HEK293 (cell line): Measurements from ENCODE around the gene SELENOT.

Experiments
- CTCF ChIA-PET: fragments of 350-600 bp; formaldehyde crosslinking; extraction: SDS; loops from one replicate; lab custom pipeline; 2021; ENCODE audit warnings: antibody characterized with exemption; lab: Yijun Ruan, JAX
- POLR2A ChIA-PET: fragments of 300-600 bp; formaldehyde crosslinking; extraction: SDS; loops from one replicate; lab custom pipeline; 2020; ENCODE audit warnings: antibody characterized with exemption, inconsistent platforms; lab: Yijun Ruan, JAX
- H3K27ac ChIP-seq: fragments of 200-500 bp; sonication (Bioruptor generic); 2 replicates; pipeline ENCODE4 v1.5.1; 2014; ENCODE audit warnings: low read depth, low read length, control low read depth, inconsistent platforms; ENCODE audit errors: extremely low read depth
- H3K36me3 ChIP-seq, 2 experiments: fragments of 200-500 bp in 1 of 2; sonication (Bioruptor generic) in 1 of 2; 1 replicate in 1 of 2; 2 replicates in 1 of 2; pipeline ENCODE4 v1.5.1; 2014 to 2017; ENCODE audit warnings: inconsistent platforms in 2 of 2, low read length in 2 of 2; ENCODE audit not compliant: control insufficient read depth in 2 of 2, insufficient read depth in 1 of 2
- H3K4me1 ChIP-seq: fragments of 200-500 bp; sonication (Bioruptor generic); 2 replicates; pipeline ENCODE4 v1.5.1; 2014; ENCODE audit warnings: mild to moderate bottlenecking, low read length, inconsistent platforms; ENCODE audit not compliant: control insufficient read depth, insufficient read depth
- H3K4me3 ChIP-seq: 2 replicates; pipeline ENCODE4 v1.5.1; 2011; ENCODE audit warnings: low read depth, mild to moderate bottlenecking, control low read depth, low read length, moderate library complexity
- H3K9me3 ChIP-seq: fragments of 200-500 bp; sonication (Bioruptor generic); 2 replicates; pipeline ENCODE4 v1.5.1; 2014; ENCODE audit warnings: low read depth, low read length, inconsistent platforms; ENCODE audit not compliant: control insufficient read depth, insufficient read depth
- GFI1B ChIP-seq: fragments of 450-650 bp; formaldehyde crosslinking; IDR thresholded peaks from 2 replicates; pipeline ENCODE4 v1.5.1; 2016; ENCODE audit warnings: missing biosample characterization, missing genetic modification characterization
- KLF8 ChIP-seq: fragments of 450-650 bp; formaldehyde crosslinking; IDR thresholded peaks from 2 replicates; pipeline ENCODE4 v1.5.1; 2016; ENCODE audit warnings: missing biosample characterization, missing genetic modification characterization
- MZF1 ChIP-seq: fragments of 450-650 bp; formaldehyde crosslinking; IDR thresholded peaks from 2 replicates; pipeline ENCODE4 v1.5.1; 2017; ENCODE audit warnings: missing biosample characterization, missing genetic modification characterization, borderline replicate concordance
- OSR2 ChIP-seq: fragments of 450-650 bp; formaldehyde crosslinking; IDR thresholded peaks from 2 replicates; pipeline ENCODE4 v1.5.1; 2016; ENCODE audit warnings: missing biosample characterization, missing genetic modification characterization
- RBAK ChIP-seq: fragments of 450-650 bp; formaldehyde crosslinking; IDR thresholded peaks from 2 replicates; pipeline ENCODE4 v1.5.1; 2016; ENCODE audit warnings: missing biosample characterization, missing genetic modification characterization
- SALL2 ChIP-seq: fragments of 450-650 bp; formaldehyde crosslinking; IDR thresholded peaks from 2 replicates; pipeline ENCODE4 v1.5.0; 2017; ENCODE audit warnings: missing biosample characterization, mild to moderate bottlenecking, missing genetic modification characterization, borderline replicate concordance
- TCF7L2 ChIP-seq: IDR thresholded peaks from 2 replicates; pipeline ENCODE4 v1.6.1; 2011; ENCODE audit warnings: low read depth, mild to moderate bottlenecking, inconsistent platforms, low read length, moderate library complexity, borderline replicate concordance
- ZBTB17 ChIP-seq: fragments of 450-650 bp; formaldehyde crosslinking; IDR thresholded peaks from 2 replicates; pipeline ENCODE4 v1.5.1; 2016; ENCODE audit warnings: missing biosample characterization, missing genetic modification characterization
- ZFP3 ChIP-seq: fragments of 450-650 bp; formaldehyde crosslinking; IDR thresholded peaks from 2 replicates; pipeline ENCODE4 v1.5.1; 2016; ENCODE audit warnings: low read depth, missing biosample characterization, missing genetic modification characterization
- ZNF132 ChIP-seq: fragments of 450-650 bp; formaldehyde crosslinking; IDR thresholded peaks from 2 replicates; pipeline ENCODE4 v1.5.1; 2017; ENCODE audit warnings: missing biosample characterization, missing genetic modification characterization, borderline replicate concordance
- ZNF140 ChIP-seq: fragments of 450-650 bp; formaldehyde crosslinking; IDR thresholded peaks from 2 replicates; pipeline ENCODE4 v1.5.1; 2016; ENCODE audit warnings: missing biosample characterization, missing genetic modification characterization
- ZNF169 ChIP-seq: fragments of 450-650 bp; formaldehyde crosslinking; IDR thresholded peaks from 2 replicates; pipeline ENCODE4 v1.5.1; 2016; ENCODE audit warnings: missing biosample characterization, missing genetic modification characterization
- ZNF19 ChIP-seq: fragments of 450-650 bp; formaldehyde crosslinking; IDR thresholded peaks from 2 replicates; pipeline ENCODE4; 2016; ENCODE audit warnings: missing biosample characterization, missing genetic modification characterization, low read depth
- ZNF239 ChIP-seq: fragments of 450-650 bp; formaldehyde crosslinking; IDR thresholded peaks from 2 replicates; pipeline ENCODE4 v1.5.1; 2016; ENCODE audit warnings: missing biosample characterization, missing genetic modification characterization
- ZNF266 ChIP-seq: fragments of 450-650 bp; formaldehyde crosslinking; IDR thresholded peaks from 2 replicates; pipeline ENCODE4 v1.5.1; 2016; ENCODE audit warnings: missing biosample characterization, missing genetic modification characterization, low read depth
- ZNF350 ChIP-seq: fragments of 450-650 bp; formaldehyde crosslinking; IDR thresholded peaks from 2 replicates; pipeline ENCODE4 v1.5.0; 2017; ENCODE audit warnings: missing biosample characterization, mild to moderate bottlenecking, missing genetic modification characterization
- ZNF366 ChIP-seq: fragments of 450-650 bp; formaldehyde crosslinking; conservative IDR thresholded peaks from 2 replicates; pipeline ENCODE4 v1.5.1; 2016; ENCODE audit warnings: missing biosample characterization, missing genetic modification characterization
- ZNF416 ChIP-seq: fragments of 450-650 bp; formaldehyde crosslinking; IDR thresholded peaks from 2 replicates; pipeline ENCODE4 v1.5.1; 2016; ENCODE audit warnings: missing biosample characterization, missing genetic modification characterization
- ZNF555 ChIP-seq: fragments of 450-650 bp; formaldehyde crosslinking; conservative IDR thresholded peaks from 2 replicates; pipeline ENCODE4 v1.5.1; 2017; ENCODE audit warnings: missing biosample characterization, mild to moderate bottlenecking, missing genetic modification characterization, inconsistent platforms
- ZNF600 ChIP-seq: fragments of 450-650 bp; formaldehyde crosslinking; IDR thresholded peaks from 2 replicates; pipeline ENCODE4 v1.5.1; 2016; ENCODE audit warnings: missing biosample characterization, missing genetic modification characterization
- ZNF610 ChIP-seq: fragments of 450-650 bp; formaldehyde crosslinking; IDR thresholded peaks from 2 replicates; pipeline ENCODE4 v1.5.1; 2016; ENCODE audit warnings: missing biosample characterization, missing genetic modification characterization, borderline replicate concordance
- ZNF626 ChIP-seq: fragments of 450-650 bp; sonication (Bioruptor Pico); formaldehyde crosslinking; IDR thresholded peaks from 2 replicates; pipeline ENCODE4 v1.5.1; 2018; ENCODE audit warnings: missing biosample characterization, missing genetic modification characterization, inconsistent platforms
- ZNF707 ChIP-seq: fragments of 450-650 bp; formaldehyde crosslinking; IDR thresholded peaks from 2 replicates; pipeline ENCODE4 v1.5.1; 2016; ENCODE audit warnings: missing biosample characterization, missing genetic modification characterization
- ZNF792 ChIP-seq: fragments of 450-650 bp; formaldehyde crosslinking; IDR thresholded peaks from 2 replicates; pipeline ENCODE4 v1.5.1; 2016; ENCODE audit warnings: missing biosample characterization, missing genetic modification characterization
- ZNF830 ChIP-seq: fragments of 450-650 bp; IDR thresholded peaks from 2 replicates; pipeline ENCODE4 v1.5.0; 2018; ENCODE audit warnings: missing biosample characterization, missing genetic modification characterization, low read depth, mild to moderate bottlenecking, moderate library complexity
- TF ChIP-seq, protein P1 (sequence below): fragments of 450-650 bp; formaldehyde crosslinking; conservative IDR thresholded peaks from 2 replicates; pipeline ENCODE4 v1.5.1; 2016; ENCODE audit warnings: low read depth, missing biosample characterization, missing genetic modification characterization
- TF ChIP-seq, protein P2 (sequence below): fragments of 450-650 bp; formaldehyde crosslinking; IDR thresholded peaks from 2 replicates; pipeline ENCODE4 v1.5.1; 2016; ENCODE audit warnings: missing biosample characterization, missing genetic modification characterization

Gene SELENOT

GRCh38 chr3:150607267-150608065 lies 4.3 kb downstream of the SELENOT start (continued):
- TF ChIP-seq, protein P1, sequence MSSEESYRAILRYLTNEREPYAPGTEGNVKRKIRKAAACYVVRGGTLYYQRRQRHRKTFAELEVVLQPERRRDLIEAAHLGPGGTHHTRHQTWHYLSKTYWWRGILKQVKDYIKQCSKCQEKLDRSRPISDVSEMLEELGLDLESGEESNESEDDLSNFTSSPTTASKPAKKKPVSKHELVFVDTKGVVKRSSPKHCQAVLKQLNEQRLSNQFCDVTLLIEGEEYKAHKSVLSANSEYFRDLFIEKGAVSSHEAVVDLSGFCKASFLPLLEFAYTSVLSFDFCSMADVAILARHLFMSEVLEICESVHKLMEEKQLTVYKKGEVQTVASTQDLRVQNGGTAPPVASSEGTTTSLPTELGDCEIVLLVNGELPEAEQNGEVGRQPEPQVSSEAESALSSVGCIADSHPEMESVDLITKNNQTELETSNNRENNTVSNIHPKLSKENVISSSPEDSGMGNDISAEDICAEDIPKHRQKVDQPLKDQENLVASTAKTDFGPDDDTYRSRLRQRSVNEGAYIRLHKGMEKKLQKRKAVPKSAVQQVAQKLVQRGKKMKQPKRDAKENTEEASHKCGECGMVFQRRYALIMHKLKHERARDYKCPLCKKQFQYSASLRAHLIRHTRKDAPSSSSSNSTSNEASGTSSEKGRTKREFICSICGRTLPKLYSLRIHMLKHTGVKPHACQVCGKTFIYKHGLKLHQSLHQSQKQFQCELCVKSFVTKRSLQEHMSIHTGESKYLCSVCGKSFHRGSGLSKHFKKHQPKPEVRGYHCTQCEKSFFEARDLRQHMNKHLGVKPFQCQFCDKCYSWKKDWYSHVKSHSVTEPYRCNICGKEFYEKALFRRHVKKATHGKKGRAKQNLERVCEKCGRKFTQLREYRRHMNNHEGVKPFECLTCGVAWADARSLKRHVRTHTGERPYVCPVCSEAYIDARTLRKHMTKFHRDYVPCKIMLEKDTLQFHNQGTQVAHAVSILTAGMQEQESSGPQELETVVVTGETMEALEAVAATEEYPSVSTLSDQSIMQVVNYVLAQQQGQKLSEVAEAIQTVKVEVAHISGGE: no peak
- TF ChIP-seq ZNF366 (tag by site-specific recombination) (no peak), ZNF239 (tag by site-specific recombination) (no peak), ZNF416 (no peak), ZNF600 (tag by site-specific recombination) (no peak), KLF8 (tag by site-specific recombination) (no peak), ZBTB17 (0 out of 2 replicates have a peak, but pooled peaks have one; percentile 39), ZNF792 (tag by site-specific recombination) (no peak), OSR2 (tag by site-specific recombination) (no peak)
- TF ChIP-seq, all 188 proteins: peak for 3

DNA sequence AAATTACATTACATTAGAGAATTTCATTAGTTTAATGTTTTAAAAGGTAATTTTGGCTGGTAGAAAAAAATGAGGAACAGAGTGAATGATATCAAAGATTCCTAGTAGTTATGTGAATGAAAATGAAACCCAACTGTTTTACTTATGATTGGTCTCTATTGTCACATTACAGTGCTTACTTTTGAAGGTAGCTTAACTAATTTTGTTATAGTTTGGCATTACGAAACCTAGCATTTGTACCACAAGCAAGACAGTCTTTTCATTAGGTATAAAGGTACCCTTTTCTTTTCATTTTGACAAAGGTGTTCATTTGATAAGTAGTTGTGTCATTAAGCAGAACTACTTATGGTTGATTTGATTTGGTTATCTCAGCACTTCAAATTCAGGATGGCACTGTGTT lies 6.9 kb downstream of the SELENOT start:
- Histone ChIP-seq H3K9me3 (no peaks in the 10 kb centered on the region), H3K4me3 (no peak overlapping the region), H3K36me3 (peaks cover 0 to 10% of the 10 kb centered on the region in 2 experiments; a peak in 2 of 3 replicates), H3K4me1 (peaks cover 3% of the 10 kb centered on the region; the same call in 1 of the 2 replicates), H3K27ac (no peak overlapping the region)
- ChIA-PET POLR2A (no interaction called here), CTCF (no interaction called here)
- TF ChIP-seq ZNF239 (tag by site-specific recombination): no peak
- no peak for TF ChIP-seq RBAK (tag by site-specific recombination)
- no peak for TF ChIP-seq ZNF140 (tag by site-specific recombination)
- no peak for TF ChIP-seq ZNF555 (tag by site-specific recombination)
- TF ChIP-seq ZNF266 (tag by site-specific recombination): no peak
- TF ChIP-seq ZNF169 (tag by site-specific recombination): no peak
- no peak for TF ChIP-seq MZF1 (tag by site-specific recombination)
- no peak for TF ChIP-seq ZNF626 (tag by site-specific recombination)
- TF ChIP-seq ZNF707 (tag by site-specific recombination): no peak
- no peak for TF ChIP-seq SALL2 (tag by site-specific recombination)
- no peak for TF ChIP-seq ZNF416
- TF ChIP-seq ZNF132: no peak
- TF ChIP-seq ZFP3: no peak
- TF ChIP-seq, protein P2, sequence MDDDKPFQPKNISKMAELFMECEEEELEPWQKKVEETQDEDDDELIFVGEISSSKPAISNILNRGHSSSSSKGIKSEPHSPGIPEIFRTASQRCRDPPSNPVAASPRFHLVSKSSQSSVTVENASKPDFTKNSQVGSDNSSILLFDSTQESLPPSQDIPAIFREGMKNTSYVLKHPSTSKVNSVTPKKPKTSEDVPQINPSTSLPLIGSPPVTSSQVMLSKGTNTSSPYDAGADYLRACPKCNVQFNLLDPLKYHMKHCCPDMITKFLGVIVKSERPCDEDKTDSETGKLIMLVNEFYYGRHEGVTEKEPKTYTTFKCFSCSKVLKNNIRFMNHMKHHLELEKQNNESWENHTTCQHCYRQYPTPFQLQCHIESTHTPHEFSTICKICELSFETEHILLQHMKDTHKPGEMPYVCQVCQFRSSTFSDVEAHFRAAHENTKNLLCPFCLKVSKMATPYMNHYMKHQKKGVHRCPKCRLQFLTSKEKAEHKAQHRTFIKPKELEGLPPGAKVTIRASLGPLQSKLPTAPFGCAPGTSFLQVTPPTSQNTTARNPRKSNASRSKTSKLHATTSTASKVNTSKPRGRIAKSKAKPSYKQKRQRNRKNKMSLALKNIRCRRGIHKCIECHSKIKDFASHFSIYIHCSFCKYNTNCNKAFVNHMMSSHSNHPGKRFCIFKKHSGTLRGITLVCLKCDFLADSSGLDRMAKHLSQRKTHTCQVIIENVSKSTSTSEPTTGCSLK (tag by site-specific recombination): no peak
- no peak for TF ChIP-seq ZNF19 (tag by site-specific recombination)
- no peak for TF ChIP-seq GFI1B
- TF ChIP-seq TCF7L2: no peak
- no peak for TF ChIP-seq ZNF350 (tag by site-specific recombination)
- TF ChIP-seq ZNF610 (tag by site-specific recombination): no peak
- TF ChIP-seq ZNF830 (tag by site-specific recombination): no peak
